OCI-M2 (cell line): ENCODE results near the gene TAAR6.
"Not testable (repeated sequence)": the region's sequence is repeated elsewhere in the genome, so short reads cannot be mapped to it uniquely, and the experiment has no call there.

Source experiments
- DNase-seq: peaks from one replicate; lab custom pipeline; 2025; ENCODE audit not compliant: unreplicated experiment; lab: John Stamatoyannopoulos, UW

The TAAR6 gene

DNA sequence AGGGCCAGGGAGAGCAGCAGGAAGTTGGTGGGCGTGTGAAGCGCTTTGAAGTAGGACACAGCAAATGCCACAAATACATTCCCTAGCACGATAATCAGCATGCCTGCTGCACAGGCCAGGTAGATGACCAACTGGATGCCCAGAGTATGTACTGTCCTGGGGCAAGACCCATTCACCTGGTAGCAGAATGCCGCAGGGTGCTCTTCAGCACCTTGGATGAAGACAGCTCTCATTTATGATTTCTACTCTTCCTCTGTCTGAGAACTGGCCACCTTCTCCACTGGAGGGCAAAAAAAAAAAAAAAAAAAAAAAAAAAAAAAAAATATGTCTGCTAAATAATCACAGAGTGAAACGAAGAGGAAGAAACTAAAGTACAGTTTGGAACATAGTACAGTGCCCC, 19.3 kb downstream of the TAAR6 start, which contains the start of gene TAAR5:
TSS of gene TAAR5 (minus strand) at position 288 of the 400 bp plus-strand sequence. CDS start at position 233, 55 bp downstream.
- no peak for DNase-seq

GRCh38 chr6:132590362-132590761, 20.2 kb downstream of the TAAR6 start:
- DNase-seq = no peak

DNA sequence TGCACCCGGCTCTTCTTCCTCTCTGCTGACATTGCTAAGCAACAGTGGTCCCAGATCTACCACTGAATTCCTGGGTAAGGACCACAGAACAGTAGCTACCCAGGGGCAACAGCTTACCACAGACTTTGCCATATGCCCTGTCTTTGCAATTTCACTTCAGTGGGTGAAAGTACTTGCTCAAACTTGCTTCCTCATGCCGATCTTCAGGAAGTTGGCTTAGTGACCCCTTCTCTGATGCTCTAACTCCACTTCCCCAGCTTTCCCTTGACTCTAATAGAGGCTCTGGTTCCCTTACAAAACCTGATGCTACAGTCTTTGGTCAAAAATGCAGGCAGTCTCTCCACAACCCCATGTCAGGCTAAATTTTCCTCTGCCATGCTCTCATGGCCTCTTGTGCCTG, 22.7 kb downstream of the TAAR6 start:
- no peak for DNase-seq

GRCh38 chr6:132596201-132596600, 26.1 kb downstream of the TAAR6 start:
- DNase-seq = no peak

- no peak for DNase-seq
Measured at GRCh38 chr6:132598473-132598872, 28.4 kb downstream of the TAAR6 start.

- not testable (repeated sequence) for DNase-seq
Measured at GRCh38 chr6:132600900-132601299, 30.8 kb downstream of the TAAR6 start.

GRCh38 chr6:132604635-132605152, 34.6 kb downstream of the TAAR6 start:
- DNase-seq = no peak

- no peak for DNase-seq
Measured at GRCh38 chr6:132607544-132608233, 37.6 kb downstream of the TAAR6 start.

DNA sequence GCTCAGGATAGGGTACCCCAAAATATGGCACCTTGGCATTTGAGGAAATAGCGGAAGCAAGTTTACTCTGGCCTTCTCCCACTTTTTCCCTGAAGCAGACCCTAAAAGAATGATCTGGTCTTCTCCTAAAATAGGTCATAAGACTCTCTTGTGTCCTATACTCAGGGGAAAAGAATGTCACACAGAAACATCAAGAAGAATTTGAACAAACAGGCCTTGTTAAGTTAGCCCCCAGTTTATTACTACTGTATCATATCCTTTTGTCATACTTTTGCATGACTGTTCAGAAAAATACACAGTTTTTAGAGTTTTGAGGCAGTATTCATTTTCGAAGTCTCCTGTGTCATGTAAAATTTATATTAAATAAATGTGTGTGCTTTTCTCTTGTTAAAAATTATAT, 41.5 kb downstream of the TAAR6 start:
- DNase-seq = no peak

DNA sequence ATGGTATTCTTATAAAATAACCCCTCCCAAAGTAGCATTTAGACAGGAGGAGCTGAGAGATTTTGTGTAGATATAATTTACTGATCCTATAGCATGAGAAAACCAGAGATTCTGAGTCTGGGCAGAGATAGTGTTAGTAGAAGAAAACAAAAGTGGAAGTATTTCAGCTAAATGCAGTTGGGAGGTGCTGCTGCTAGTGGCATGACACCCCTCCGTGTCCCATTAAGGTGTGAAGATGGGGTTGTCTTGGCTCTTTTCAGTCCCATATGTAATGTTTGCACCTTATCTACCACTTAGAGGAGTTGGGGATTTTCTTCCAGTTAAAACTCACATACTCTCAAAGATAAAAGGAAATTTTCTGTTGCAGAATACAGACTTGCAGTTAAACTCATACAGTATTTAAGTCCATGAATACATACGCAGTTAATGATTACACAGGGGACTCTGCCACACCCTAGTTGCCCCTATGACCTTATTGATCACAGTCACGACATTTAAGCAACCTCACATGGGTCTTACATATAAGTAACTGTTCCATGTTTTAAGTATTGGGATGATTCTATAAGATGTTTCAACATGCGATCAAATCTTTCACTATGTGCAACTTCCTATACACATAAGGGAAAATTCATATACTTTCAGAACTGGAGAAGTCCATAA, 42.5 kb downstream of the TAAR6 start:
- no peak for DNase-seq

DNA sequence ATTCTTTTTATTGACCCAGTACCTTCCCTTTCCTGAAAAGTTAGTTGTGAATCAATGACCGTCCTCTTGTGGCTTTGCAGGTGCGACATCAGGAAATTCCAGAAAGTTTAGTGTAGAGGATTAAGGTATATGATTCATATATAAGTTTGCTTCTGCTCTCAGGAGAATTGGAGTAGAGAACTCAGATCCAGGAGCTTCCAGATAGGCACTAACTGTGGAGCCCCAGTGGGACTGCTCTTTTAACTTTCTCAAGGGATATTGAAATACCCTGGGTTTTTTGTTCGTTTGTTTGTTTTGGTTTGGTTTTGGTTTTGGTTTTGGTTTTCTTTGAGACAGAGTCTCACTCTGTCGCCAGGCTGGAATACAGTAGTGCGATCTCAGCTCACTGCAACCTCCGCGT, 44.4 kb downstream of the TAAR6 start:
- DNase-seq = no peak

DNA sequence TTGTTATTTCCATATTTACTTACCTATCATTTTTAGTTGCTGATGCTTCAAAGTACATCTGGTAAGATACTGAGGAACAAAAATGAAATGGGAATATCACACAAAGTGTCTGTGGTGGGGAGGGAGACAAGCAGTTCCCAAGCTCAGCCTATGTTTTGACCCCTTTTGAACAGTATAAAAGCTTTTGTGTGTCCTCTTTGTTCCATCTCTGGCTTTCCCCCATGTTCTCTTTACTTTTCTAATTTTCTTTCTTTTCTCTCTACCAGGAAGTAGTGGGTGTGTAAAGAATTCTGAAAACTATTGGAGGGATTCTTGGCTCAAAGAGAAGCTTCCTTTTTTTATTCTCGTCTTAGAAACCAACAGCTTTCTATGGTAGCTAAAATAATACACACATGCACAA, 46.6 kb downstream of the TAAR6 start:
- DNase-seq = no peak
